ENCODE results near the gene TYW1.
"Not testable (repeated sequence)": the region's sequence is repeated elsewhere in the genome, so short reads cannot be mapped to it uniquely, and the experiment has no call there.

TYW1 gene

GRCh38 chr7:67233506-67233905 lies 236.9 kb downstream of the TYW1 start:
- H3K4me3 ChIP-seq (ENCODE audit: insufficient read depth in 1 of 2, low read depth in 1 of 2, low read length in 2 of 2); H2BK15ac ChIP-seq (ENCODE audit: low read depth, poor library complexity, severe bottlenecking); H3K18ac ChIP-seq (ENCODE audit: low read depth in 1 of 2, low read length in 2 of 2); H2BK5ac ChIP-seq (ENCODE audit: low read depth, low read length, poor library complexity, severe bottlenecking); H3K27me3 ChIP-seq (ENCODE audit: control insufficient read depth in 1 of 2, insufficient read depth in 1 of 2, low read length in 2 of 2); H3K23ac ChIP-seq (ENCODE audit: low read length in 2 of 2); H2BK12ac ChIP-seq (ENCODE audit: low read length in 2 of 2); H2BK120ac ChIP-seq (ENCODE audit: low read depth, low read length); H3K79me1 ChIP-seq (replicated peaks; ENCODE audit: low read length, poor library complexity, severe bottlenecking); DNase-seq; H3K4me1 ChIP-seq (ENCODE audit: control insufficient read depth, insufficient read depth, low read depth, low read length); H3K4me2 ChIP-seq (ENCODE audit: low read length, poor library complexity, severe bottlenecking); H3K36me3 ChIP-seq (ENCODE audit: control insufficient read depth in 1 of 2, insufficient read depth in 2 of 2, low read depth in 1 of 2, low read length in 2 of 2); H2AK5ac ChIP-seq (ENCODE audit: low read length, severe bottlenecking); H4K91ac ChIP-seq (ENCODE audit: low read length); H3K27ac ChIP-seq (ENCODE audit: low read length, poor library complexity, severe bottlenecking); H2AFZ ChIP-seq (ENCODE audit: low read depth, low read length); H3K9ac ChIP-seq (ENCODE audit: low read length); H4K8ac ChIP-seq (ENCODE audit: low read length); H3K9me3 ChIP-seq (ENCODE audit: control insufficient read depth, low read length); H3K14ac ChIP-seq (ENCODE audit: low read length in 2 of 2); H3K4ac ChIP-seq (ENCODE audit: low read depth in 1 of 2, low read length in 2 of 2): not testable (repeated sequence)
- WGBS: 67% methylated on average over 5 of the region's 7 CpGs

GRCh38 chr7:67236216-67236615 lies 239.6 kb downstream of the TYW1 start:
- H4K91ac ChIP-seq (ENCODE audit: low read length); H3K36me3 ChIP-seq (ENCODE audit: control insufficient read depth in 1 of 2, insufficient read depth in 2 of 2, low read depth in 1 of 2, low read length in 2 of 2); H2BK120ac ChIP-seq (ENCODE audit: low read depth, low read length); H3K79me1 ChIP-seq (replicated peaks; ENCODE audit: low read length, poor library complexity, severe bottlenecking); H4K8ac ChIP-seq (ENCODE audit: low read length); DNase-seq; H3K14ac ChIP-seq (ENCODE audit: low read length in 2 of 2); H2BK5ac ChIP-seq (ENCODE audit: low read depth, low read length, poor library complexity, severe bottlenecking); H2BK15ac ChIP-seq (ENCODE audit: low read depth, poor library complexity, severe bottlenecking); H3K9ac ChIP-seq (ENCODE audit: low read length); H2AK5ac ChIP-seq (ENCODE audit: low read length, severe bottlenecking); H3K23ac ChIP-seq (ENCODE audit: low read length in 2 of 2); H3K4ac ChIP-seq (ENCODE audit: low read depth in 1 of 2, low read length in 2 of 2); H3K18ac ChIP-seq (ENCODE audit: low read depth in 1 of 2, low read length in 2 of 2); H2BK12ac ChIP-seq (ENCODE audit: low read length in 2 of 2); H3K4me3 ChIP-seq (ENCODE audit: insufficient read depth in 1 of 2, low read depth in 1 of 2, low read length in 2 of 2); H2AFZ ChIP-seq (ENCODE audit: low read depth, low read length); H3K27me3 ChIP-seq (ENCODE audit: control insufficient read depth in 1 of 2, insufficient read depth in 1 of 2, low read length in 2 of 2); H3K4me2 ChIP-seq (ENCODE audit: low read length, poor library complexity, severe bottlenecking); H3K27ac ChIP-seq (ENCODE audit: low read length, poor library complexity, severe bottlenecking); H3K4me1 ChIP-seq (ENCODE audit: control insufficient read depth, insufficient read depth, low read depth, low read length); H3K9me3 ChIP-seq (ENCODE audit: control insufficient read depth, low read length): not testable (repeated sequence)
- WGBS: 94% methylated on average over 6 of the region's 7 CpGs

DNA sequence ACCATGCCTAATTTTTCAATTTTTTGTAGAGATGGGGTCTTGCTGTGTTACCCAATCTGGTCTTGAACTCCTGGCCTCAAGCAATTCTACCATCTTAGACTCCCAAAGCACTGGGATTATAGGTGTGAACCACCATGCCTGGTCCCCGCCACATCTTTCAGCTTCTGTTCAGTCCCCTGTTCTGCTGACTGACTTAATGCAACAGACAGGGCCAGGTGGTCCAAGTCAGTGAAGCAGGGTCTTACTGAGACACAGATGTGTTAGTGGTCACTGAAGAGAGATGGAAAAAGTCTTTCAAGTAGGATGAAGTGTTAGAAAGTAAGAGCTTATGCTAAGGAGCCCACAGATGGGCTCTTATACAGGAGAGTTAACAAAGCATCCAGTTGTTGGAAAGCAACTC lies 246.2 kb downstream of the TYW1 start:
- not testable (repeated sequence) for H2BK15ac ChIP-seq (ENCODE audit: low read depth, poor library complexity, severe bottlenecking); H2BK5ac ChIP-seq (ENCODE audit: low read depth, low read length, poor library complexity, severe bottlenecking); DNase-seq; H3K27me3 ChIP-seq (ENCODE audit: control insufficient read depth in 1 of 2, insufficient read depth in 1 of 2, low read length in 2 of 2); H3K27ac ChIP-seq (ENCODE audit: low read length, poor library complexity, severe bottlenecking); H3K4me1 ChIP-seq (ENCODE audit: control insufficient read depth, insufficient read depth, low read depth, low read length); H3K4me3 ChIP-seq (ENCODE audit: insufficient read depth in 1 of 2, low read depth in 1 of 2, low read length in 2 of 2); H3K9me3 ChIP-seq (ENCODE audit: control insufficient read depth, low read length); H2BK120ac ChIP-seq (ENCODE audit: low read depth, low read length); H3K4ac ChIP-seq (ENCODE audit: low read depth in 1 of 2, low read length in 2 of 2); H4K8ac ChIP-seq (ENCODE audit: low read length); H3K36me3 ChIP-seq (ENCODE audit: control insufficient read depth in 1 of 2, insufficient read depth in 2 of 2, low read depth in 1 of 2, low read length in 2 of 2); H3K9ac ChIP-seq (ENCODE audit: low read length); H3K79me1 ChIP-seq (replicated peaks; ENCODE audit: low read length, poor library complexity, severe bottlenecking); H3K4me2 ChIP-seq (ENCODE audit: low read length, poor library complexity, severe bottlenecking); H2AK5ac ChIP-seq (ENCODE audit: low read length, severe bottlenecking); H3K18ac ChIP-seq (ENCODE audit: low read depth in 1 of 2, low read length in 2 of 2); H3K14ac ChIP-seq (ENCODE audit: low read length in 2 of 2); H3K23ac ChIP-seq (ENCODE audit: low read length in 2 of 2); H4K91ac ChIP-seq (ENCODE audit: low read length); H2BK12ac ChIP-seq (ENCODE audit: low read length in 2 of 2); H2AFZ ChIP-seq (ENCODE audit: low read depth, low read length)
- WGBS: 100% methylated on average over 1 of the region's 1 CpG

DNA sequence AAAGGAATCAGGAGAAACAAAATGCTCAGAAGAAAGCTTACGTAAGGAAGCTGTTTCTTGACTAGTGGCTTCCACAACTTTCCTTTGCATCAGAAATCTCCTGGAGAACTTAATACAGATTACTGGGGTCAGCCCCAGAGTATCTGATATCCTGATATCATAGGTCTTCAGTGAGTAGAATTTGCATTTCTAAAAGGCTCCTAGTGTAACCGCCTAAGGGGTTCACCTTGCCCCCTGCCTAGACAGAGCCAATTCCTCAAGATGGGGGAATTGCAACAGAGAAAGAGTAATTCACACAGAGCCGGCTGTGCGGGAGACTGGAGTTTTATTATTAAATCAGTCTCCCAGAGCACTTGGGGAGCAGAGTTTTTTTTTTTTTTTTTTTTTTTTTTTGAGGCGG lies 251.7 kb downstream of the TYW1 start:
- not testable (repeated sequence) for DNase-seq; H4K8ac ChIP-seq (ENCODE audit: low read length); H3K79me1 ChIP-seq (replicated peaks; ENCODE audit: low read length, poor library complexity, severe bottlenecking); H2BK120ac ChIP-seq (ENCODE audit: low read depth, low read length); H3K9me3 ChIP-seq (ENCODE audit: control insufficient read depth, low read length); H4K91ac ChIP-seq (ENCODE audit: low read length); H2BK12ac ChIP-seq (ENCODE audit: low read length in 2 of 2); H2BK15ac ChIP-seq (ENCODE audit: low read depth, poor library complexity, severe bottlenecking); H3K27ac ChIP-seq (ENCODE audit: low read length, poor library complexity, severe bottlenecking); H3K4me2 ChIP-seq (ENCODE audit: low read length, poor library complexity, severe bottlenecking); H3K4ac ChIP-seq (ENCODE audit: low read depth in 1 of 2, low read length in 2 of 2); H3K27me3 ChIP-seq (ENCODE audit: control insufficient read depth in 1 of 2, insufficient read depth in 1 of 2, low read length in 2 of 2); H3K18ac ChIP-seq (ENCODE audit: low read depth in 1 of 2, low read length in 2 of 2); H3K14ac ChIP-seq (ENCODE audit: low read length in 2 of 2); H3K36me3 ChIP-seq (ENCODE audit: control insufficient read depth in 1 of 2, insufficient read depth in 2 of 2, low read depth in 1 of 2, low read length in 2 of 2); H3K23ac ChIP-seq (ENCODE audit: low read length in 2 of 2); H3K9ac ChIP-seq (ENCODE audit: low read length); H2AK5ac ChIP-seq (ENCODE audit: low read length, severe bottlenecking); H3K4me3 ChIP-seq (ENCODE audit: insufficient read depth in 1 of 2, low read depth in 1 of 2, low read length in 2 of 2); H3K4me1 ChIP-seq (ENCODE audit: control insufficient read depth, insufficient read depth, low read depth, low read length); H2AFZ ChIP-seq (ENCODE audit: low read depth, low read length); H2BK5ac ChIP-seq (ENCODE audit: low read depth, low read length, poor library complexity, severe bottlenecking)
- 90% methylated on average over 4 of the region's 5 CpGs for WGBS
